ENCODE results near the gene NABP2.

NABP2 gene

DNA sequence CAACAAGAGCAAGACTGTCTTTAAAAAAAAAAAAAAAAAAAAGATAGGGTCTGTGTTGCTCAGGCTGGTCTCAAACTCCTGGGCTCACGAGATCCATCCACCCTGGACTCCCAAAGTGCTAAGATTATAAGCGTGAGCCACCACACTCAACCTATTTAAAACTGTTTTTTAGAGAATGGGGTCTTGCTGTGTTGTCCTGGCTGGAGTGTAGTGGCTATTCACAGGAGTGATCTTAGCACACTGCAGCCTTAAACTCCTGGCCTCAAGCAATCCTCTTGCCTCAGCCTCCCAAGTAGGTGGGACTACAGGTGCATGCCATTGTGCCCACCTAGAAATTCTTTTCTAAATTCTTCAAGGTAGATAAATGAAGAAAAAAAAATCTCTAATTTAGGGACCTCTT, 50.2 kb downstream of the NABP2 start:
- no peak overlapping the region for H2AFZ ChIP-seq (ENCODE audit: low read length, unreplicated experiment)
- no peak overlapping the region for H3K27ac ChIP-seq (ENCODE audit: low read depth, low read length)
- H3K4me1 ChIP-seq (ENCODE audit: control insufficient read depth, insufficient read depth, low read length, unreplicated experiment), result no peaks in the 10 kb centered on the region
- no peaks in the 10 kb centered on the region for H3K27me3 ChIP-seq (ENCODE audit: insufficient read depth, low read length)
- peaks cover 20% of the 10 kb centered on the region; the same call in 1 of the 2 replicates for H3K36me3 ChIP-seq (ENCODE audit: insufficient read depth, low read length)
- no peaks in the 10 kb centered on the region for H3K79me2 ChIP-seq (ENCODE audit: control insufficient read depth, insufficient read depth, low read length, unreplicated experiment)
- no peak overlapping the region for H3K4me3 ChIP-seq (ENCODE audit: low read depth, low read length)

DNA sequence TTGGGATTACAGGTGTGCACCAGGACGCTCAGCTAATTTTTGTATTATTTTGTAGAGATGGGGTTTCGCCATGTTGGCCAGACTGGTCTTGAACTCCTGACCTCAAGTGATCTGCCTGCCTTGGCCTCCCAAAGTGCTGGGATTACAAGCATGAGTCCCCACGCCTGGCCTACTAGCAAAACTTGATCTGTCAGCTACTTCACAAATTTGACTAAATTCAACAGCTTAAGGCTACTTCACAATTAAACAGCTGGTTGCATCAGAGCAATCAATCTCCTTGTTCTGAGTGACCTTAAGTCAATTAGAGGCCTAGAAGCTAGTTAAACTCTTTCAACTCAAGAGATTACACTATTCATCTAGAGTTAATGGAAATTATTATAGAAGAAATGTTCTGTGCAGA, 54.8 kb downstream of the NABP2 start:
- H3K27me3 ChIP-seq (ENCODE audit: insufficient read depth, low read length), result no peaks in the 10 kb centered on the region
- no peak overlapping the region for H3K4me3 ChIP-seq (ENCODE audit: low read depth, low read length)
- H2AFZ ChIP-seq (ENCODE audit: low read length, unreplicated experiment), result no peak overlapping the region
- H3K4me1 ChIP-seq (ENCODE audit: control insufficient read depth, insufficient read depth, low read length, unreplicated experiment), result no peaks in the 10 kb centered on the region
- H3K79me2 ChIP-seq (ENCODE audit: control insufficient read depth, insufficient read depth, low read length, unreplicated experiment), result no peaks in the 10 kb centered on the region
- H3K27ac ChIP-seq (ENCODE audit: low read depth, low read length), result no peak overlapping the region
- H3K36me3 ChIP-seq (ENCODE audit: insufficient read depth, low read length), result peaks cover 38% of the 10 kb centered on the region
